COLO668 (cell line): ENCODE data around the gene SMTN.
"Not testable (repeated sequence)": the region's sequence is repeated elsewhere in the genome, so short reads cannot be mapped to it uniquely, and the experiment has no call there.

Experiments used
- DNase-seq: peaks from one replicate; lab custom pipeline; 2025; ENCODE audit not compliant: unreplicated experiment; lab: John Stamatoyannopoulos, UW

Gene SMTN

DNA sequence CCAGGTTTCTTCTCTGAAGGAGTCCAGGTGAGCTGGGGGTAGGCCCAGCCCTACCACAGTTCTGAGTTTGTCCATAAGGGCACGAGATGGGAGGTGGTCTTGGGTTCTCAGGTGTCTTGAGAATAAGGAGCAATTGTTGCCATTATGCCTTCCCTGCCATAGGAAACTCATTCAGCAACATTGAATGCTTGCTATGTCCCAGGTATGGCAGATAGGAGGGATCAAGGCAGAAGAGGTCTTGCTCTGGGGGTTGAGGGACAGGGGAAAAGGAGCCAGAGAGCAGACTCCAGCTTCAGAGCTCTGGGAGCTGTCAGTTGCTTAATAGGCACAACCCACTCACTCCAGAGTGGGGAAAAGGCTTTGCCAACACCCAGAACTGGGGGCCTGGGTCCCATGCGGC, 22.0 kb downstream of the SMTN start:
- no peak for DNase-seq

DNA sequence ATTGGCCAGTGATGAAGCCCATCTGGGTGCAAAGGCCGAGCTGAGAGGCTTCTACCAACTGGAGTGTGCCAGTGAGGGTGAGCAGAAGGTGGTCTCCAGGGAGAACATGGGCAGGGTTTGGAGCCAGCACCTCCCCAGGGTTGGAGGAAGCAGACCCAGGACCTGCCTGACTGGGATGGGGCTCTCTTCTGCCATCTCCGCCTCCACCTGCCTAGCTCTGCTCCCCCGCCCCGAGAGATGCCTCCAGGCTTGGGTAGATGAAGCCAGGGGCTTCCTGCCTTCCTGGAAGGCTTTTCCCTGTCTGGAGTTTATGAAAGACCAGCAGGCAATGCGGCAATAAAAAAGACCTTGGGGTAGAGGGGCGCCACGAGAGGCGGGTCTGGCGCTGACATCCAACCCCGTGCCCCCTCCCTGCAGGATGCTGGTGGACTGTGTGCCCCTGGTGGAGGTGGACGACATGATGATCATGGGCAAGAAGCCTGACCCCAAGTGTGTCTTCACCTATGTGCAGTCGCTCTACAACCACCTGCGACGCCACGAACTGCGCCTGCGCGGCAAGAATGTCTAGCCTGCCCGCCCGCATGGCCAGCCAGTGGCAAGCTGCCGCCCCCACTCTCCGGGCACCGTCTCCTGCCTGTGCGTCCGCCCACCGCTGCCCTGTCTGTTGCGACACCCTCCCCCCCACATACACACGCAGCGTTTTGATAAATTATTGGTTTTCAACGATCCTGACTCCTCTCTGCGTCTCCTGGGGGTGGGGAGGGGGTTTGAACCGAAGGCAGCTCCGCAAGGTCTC, 23.0 kb downstream of the SMTN start:
- DNase-seq, result no peak

DNA sequence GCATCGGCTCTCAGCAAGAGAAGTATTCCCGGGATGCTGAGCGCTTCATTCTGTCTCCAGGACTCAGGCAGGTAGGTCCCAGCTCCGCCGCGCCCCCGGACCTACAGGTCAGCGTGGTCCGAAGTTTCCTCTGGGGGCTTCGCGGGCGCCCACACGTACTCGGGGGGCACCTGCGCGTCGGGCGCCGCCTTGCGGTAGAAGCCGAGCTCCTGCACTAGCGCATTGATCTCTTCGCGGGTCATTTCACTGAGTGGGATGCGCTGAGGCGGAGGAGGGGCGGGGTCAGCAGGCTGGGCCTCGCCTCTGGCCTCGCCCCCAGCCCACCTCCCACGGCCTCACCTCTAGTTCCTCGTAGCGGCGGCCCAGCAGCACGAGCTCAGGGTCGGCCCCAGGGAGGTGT, 23.8 kb downstream of the SMTN start:
- no peak for DNase-seq

DNA sequence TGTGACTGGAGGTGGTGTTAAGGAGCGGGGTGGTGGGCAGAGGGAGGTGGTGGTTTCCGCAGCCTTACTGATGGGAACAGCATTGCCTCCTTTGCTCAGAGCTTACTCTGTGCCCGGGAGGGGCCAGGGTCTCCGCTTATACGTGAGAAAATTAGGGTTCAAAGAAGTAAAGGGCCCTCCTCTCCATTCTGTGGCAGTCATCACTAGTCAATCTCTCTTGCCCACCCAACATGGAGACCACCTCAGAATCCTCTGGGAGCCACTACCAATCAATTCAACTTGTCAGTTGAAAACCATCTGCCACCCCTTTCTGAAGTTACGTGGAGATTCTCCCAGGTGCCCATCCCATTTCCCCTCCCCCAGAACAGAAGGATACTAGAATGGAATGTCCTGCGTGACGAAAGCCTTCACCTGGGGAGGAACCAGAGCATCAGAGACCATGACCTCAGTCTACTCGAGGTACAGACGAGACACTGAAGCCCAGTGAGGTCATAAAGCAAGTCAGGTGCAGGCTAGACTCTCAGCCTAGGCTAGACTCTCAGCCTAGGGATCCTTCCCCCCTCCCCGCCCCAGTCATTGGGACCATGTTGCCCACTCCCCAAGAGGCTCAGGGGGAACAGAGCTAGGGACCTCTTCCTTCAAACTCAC, 24.3 kb downstream of the SMTN start:
- DNase-seq, result no peak

DNA sequence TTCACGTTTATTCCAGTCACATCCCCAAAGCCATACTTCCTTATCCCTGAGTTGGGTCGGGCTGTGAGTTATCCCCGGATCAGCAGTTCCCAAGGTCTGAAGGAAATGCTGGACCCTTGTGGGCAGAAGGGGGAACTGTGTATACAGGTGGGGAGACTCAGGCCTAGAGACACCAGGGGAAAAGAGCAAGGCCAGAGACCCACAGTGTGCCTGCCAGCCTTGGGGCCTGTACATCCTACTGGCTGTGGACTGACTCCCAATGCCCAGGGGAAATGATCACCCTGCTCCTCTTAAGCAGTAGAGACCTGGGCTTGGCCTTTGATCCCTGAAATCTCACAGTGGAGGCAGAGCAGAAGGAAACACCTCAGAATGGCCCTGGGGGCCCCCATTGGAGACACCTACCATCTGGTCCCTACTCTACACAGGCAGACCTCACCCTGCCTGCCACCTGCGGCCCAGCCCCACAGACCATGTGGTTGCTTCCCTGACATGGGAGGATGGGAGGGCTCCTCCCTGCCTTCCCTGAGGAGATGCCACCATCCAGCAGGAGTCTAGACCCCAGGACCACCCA, 25.0 kb downstream of the SMTN start:
- no peak for DNase-seq

DNA sequence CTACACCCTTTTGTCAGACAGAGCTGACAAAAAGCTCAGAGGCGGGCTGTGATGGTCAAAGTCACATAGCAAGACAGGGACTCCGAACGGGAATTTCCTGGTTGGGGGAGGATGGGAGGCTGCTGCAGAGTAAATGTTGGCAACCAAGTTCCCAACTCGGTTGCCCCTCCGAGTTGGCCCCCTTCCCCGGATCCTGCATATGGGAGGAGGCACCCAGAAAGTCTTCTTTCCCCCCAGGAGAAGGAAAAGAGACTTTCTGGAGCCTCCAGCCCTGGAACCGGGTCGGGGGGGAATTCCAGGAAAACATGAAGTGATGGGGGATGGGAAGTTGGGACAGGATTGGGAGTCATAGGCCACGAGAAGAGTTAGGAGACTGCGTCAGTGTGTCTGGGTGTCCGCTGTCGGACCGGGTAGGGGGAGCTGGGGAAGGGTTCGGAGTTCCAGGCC, 25.6 kb downstream of the SMTN start:
- no peak for DNase-seq

DNA sequence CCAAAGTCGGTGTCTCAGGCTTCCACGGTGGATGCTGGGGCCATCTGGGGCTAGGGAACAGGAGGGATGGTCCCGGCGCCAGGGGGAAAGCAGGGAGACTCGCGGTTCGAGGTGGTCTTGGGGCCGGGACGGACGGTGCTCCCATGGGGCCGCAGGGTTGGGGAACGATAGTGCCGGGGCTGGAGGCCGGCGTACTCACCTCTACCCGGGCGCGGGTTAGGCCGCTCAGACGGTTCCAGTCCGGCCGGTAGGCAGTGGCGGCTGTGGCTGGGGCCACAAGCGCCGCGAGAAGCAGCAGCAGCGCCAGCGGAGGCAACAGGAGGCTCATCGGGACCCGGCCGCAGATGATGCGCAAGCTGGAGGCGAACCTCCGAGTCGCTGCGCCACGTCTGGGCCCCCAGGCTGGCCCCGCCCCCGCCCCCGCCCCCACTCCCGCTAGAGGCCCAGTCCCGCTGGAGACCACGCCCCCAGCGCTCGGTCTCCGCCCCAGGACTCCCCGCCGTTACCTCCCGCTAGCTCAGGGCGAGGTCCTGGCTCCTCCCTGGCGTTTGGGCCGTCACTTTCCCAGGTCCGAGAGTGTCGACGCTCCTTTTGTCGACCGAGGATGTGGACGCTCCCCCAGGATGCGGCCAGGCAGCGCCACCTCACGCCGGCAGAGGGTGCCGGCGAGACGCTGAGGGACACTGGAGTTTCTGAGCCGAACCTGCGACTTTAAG, 26.2 kb downstream of the SMTN start, which contains the start of gene SELENOM:
Gene SELENOM, minus strand, starts transcription at position 391 of the 716 bp plus-strand sequence. Its CDS starts 63 bp downstream, at position 328.
- DNase-seq, result peak; percentile 95

DNA sequence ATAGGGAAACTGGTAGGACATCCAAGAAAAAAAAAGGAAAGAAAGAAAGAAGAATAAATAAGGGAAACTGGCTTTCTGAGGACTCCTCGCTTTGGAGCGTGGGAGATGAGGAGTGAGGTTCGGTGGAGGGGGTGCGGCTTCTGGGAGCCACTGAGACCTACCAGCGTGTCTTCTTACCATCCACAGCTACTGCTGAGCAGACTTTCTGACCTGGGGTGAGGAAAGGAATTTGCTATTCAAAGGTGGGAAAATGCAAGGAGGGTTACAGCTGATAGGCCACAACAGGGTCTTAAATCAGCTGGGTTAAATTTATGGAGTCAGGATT, 26.7 kb downstream of the SMTN start:
- no peak for DNase-seq

DNA sequence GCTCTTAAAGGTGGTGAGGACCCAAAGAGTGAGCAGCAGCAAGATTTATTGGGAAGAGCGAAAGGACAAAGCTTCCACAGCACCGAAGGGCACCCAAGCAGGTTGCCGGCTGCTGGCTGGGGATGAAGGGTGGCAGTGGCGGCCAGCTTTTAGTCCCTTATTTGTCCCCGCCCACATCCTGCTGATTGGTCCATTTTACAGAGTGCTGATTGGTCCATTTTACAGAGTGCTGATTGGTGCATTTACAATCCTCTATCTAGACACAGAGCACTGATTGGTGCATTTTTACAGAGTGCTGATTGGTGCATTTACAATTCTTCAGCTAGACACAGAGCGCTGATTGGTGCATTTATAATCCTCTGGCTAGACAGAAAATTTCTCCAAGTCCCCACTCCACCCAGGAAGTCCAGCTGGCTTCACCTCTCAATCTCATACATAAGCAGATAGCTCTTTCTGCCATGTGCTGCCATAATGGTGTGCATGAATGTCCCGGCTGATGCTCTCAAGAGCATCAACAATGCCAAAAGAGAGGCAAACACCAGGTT, 31.5 kb downstream of the SMTN start:
- DNase-seq, result not testable (repeated sequence)

DNA sequence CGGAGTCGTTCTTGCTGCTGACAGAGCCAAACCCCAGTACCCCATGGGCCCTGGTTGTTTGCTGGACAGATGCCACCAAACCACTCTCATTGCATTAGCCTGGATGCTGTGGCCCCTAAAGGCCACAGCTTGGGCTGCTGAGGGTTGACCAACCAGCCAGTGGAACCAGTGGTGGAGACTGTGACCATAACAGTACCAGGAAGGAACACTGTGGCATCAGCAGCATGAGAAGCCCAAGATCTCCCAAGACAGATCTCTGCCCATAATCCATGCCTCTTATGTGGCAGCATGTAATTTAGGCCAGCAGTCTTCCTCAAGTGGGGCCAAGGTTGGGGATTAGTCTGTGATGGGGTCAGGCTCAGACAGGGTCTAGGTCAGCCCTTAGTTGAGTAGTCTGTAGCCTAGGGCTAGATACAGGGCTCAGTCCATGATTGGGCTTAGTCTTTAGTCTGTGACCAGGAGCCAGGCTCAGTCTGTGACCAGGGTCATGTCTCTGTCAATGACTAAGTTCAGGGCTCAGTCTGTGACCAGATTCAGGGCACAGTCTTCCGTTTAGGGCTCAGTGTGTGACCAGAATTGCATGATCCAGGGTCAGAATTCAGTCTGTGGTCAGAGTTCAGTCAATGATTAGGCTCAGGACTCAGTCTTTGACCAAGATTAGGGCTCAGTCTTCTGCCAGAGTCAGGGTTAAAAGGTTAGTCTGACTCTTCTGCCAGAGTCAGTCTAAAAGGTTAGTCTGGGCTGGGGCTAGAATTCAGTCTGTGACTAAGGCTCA, 37.1 kb downstream of the SMTN start:
- no peak for DNase-seq

DNA sequence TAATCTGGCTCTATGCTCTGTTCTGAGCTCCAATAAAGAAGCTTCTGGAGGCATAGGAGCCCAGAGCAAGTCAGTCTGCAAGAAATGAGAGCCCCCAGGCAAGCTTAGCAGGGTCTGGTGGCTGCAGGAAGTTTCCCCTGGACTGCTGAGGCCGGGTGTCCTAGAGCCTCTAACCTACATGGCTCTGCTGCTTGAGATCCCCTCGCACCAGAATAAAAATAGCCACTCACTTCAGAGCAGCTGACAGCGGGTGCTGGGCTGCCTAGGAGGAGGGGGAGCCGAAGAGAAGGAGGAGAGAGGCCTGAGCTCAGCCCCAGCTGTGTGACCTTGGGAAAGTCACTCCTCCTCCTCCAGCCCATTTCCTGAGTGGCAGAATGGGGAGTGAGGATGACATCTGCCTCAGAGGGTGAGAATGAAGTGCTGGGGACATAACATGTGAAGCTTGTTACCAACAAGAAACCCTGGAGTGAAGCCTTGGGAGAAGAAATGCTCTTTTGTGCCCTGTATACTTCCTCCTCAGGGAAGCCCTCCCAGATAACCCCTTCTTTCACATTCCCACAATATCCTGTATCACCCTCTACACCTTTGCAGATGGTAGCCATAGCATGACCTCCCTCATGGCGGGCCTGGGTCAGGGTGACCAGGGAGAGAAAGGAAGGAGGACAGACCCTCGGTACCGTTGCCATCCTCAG, 38.1 kb downstream of the SMTN start:
- DNase-seq, result no peak

DNA sequence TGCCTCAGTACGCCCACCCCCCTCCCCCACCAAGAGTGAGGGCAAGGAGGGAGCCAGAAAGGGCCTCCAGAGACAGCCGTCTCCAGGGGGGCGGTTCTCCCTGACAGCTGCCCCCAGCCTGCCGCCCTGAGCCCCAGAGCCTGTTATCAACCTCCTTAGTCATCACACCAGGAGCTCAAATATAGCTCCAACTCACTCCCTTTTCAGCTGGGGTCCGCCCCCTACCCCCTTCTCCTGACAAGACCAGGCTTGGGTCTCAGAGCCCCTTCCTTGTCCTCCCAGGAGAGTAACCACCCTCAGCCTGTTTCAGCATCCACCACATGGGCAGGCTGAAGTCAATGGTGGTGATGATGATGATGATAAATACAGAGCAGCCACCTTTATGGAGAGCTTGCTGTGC, 39.1 kb downstream of the SMTN start:
- no peak for DNase-seq

DNA sequence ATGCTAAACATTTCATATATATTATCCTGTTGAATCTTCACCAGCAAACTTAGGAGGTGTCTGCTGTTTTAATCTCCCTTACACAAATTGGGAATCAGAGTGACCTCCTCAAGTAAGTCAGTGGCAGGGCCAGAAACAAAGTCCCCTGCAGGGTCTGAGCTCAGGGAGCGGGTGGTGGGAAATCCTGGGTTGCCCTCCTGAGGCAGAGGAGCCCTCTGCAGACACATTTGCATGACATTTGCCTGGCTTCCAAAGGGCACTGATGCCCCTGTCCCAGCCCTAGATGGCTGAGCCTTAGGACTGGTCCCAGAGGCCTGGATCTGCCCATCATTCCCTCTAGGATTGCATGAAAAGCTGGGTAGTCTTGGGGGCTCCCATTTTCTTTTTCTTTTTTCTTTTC, 39.5 kb downstream of the SMTN start:
- no peak for DNase-seq

DNA sequence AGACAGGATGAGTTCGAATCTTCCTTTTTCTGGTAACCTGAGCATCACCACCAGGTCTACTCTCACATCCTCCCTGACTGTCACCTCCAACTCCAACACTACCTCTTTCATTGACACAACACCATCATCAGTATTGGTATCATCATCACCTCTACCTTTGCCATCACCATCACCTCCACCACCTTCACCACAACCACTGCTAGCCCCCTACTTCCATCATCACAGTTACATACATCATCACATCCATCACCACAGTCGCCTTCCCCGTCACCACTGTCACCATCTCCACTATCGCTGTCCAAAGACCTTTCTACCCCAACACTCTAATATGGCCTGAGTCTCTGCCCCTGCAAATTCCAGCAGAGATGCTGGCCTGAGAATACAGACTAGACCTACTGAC, 40.3 kb downstream of the SMTN start:
- DNase-seq, result no peak

DNA sequence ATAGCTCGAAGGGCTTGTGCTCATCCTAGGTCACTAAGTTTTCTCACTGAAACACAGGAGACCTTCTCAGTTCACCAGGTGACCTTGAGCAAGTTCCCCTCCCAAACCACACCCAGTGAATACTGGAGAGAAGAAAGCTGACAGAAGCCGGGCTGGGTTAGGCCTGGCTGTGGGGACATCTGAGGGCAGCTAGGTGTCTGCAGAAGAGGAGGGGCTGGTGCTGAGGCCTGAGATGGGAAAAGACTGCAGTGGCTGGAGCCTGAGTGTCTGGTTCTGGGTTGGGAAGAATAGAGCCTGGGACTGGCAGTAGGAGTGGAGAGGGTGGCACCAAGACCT, 41.0 kb downstream of the SMTN start:
- DNase-seq, result no peak

DNA sequence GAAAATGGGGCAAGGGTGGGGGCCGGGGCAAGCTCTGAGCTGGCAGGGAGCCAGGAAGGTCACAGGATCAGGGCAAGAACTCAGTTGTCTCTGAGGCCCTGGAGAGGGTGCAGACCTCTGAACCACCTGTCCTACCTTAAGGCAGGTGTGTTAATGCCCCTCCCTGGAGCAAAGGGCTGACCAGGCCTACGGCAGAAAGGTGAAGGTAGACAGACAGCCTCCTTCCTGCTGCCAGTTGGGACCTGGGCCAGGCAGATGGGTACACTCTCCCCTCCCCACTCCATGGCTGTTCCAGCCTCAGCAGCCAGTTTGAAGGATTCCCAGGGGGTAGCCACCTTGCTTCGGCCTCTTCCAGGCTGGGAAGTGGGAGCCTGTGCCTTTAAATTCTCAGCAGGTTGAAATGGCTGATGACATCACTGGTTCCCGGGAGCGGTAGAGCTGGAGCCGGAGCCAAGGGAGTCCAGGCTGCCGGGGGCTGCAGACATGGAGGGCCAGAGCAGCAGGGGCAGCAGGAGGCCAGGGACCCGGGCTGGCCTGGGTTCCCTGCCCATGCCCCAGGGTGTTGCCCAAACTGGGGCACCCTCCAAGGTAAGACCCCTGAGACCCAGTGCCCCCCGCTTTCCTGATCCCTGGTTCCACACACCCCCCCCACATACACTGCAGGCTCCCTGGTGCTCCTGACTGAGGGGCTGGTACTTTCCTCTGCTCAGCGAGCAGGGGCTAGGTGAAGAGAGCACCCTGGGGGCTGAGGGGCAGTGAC, 41.6 kb downstream of the SMTN start, which contains the start of gene INPP5J:
Gene INPP5J, plus strand, starts transcription at position 435 of the 760 bp plus-strand sequence. Its CDS starts 49 bp downstream, at position 484.
- DNase-seq, result peak; percentile 86

DNA sequence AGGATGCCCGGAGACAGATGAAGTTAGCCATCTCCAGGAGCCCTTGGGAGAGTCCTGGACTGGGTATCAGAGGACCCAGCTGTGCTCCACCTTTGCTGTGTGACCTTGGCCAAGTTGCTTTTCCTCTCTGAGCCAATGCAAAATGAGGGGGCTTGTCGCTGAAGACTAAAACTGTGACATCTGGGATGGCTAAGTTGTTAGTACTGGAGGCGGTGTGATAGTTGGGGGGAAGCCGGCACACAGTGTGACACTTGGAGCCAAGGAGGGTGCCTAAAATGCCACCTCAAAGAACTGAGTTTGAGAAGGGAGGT, 42.1 kb downstream of the SMTN start:
- no peak for DNase-seq

DNA sequence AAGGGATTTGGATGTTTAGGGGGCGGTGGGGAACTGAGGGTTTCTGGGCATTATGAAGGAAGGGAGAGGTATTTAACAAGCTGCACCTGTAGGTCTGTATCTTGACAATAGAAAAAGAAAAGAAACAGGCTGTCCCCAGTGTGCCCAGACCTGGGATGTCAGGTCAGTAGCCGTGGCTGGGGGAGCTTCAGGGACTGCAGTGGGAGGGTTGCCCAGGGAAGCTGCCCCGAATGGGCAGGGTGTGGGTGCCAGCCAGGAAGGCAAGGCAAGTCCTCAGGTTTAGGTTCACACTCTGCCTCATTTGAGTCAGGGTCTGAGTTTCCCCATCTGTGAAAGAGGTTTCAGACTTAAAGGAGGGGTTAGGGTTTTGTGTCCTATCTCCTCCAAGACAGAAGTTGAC, 43.2 kb downstream of the SMTN start:
- no peak for DNase-seq

DNA sequence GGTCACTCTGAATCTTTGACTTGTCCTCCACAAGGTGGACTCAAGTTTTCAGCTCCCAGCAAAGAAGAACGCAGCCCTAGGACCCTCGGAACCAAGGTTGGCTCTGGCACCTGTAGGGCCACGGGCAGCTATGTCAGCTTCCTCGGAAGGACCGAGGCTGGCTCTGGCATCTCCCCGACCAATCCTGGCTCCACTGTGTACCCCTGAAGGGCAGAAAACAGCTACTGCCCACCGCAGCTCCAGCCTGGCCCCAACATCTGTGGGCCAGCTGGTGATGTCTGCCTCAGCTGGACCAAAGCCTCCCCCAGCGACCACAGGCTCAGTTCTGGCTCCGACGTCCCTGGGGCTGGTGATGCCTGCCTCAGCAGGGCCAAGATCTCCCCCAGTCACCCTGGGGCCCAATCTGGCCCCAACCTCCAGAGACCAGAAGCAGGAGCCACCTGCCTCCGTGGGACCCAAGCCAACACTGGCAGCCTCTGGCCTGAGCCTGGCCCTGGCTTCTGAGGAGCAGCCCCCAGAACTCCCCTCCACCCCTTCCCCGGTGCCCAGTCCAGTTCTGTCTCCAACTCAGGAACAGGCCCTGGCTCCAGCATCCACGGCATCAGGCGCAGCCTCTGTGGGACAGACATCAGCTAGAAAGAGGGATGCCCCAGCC, 43.8 kb downstream of the SMTN start:
- DNase-seq, result no peak
